ENCODE measurements around the gene YBEY. TPM values are rescaled to one million over a fixed set of nuclear protein-coding genes. Genes with fewer than 3 reads are reported as not detected.

The YBEY gene
- total RNA-seq, 2 experiments from 2014 or later = 13.4 to 15.2 TPM

- Mint-ChIP-seq H3K4me3 (no peak overlapping the region), H3K4me1 (ENCODE audit: low read depth) (peaks cover 5% of the 10 kb centered on the region), H3K27me3 (ENCODE audit: low read depth) (no peaks in the 10 kb centered on the region), H3K27ac (no peak overlapping the region), H3K9me3 (ENCODE audit: insufficient read depth) (no peaks in the 10 kb centered on the region), H3K36me3 (ENCODE audit: low read depth) (peaks cover 63% of the 10 kb centered on the region)
- ChIA-PET POLR2A (no interaction called here), CTCF (no interaction called here)
- ATAC-seq = no peak
- DNase-seq = no peak
Measured at GRCh38 chr21:46340998-46341397, 54.9 kb downstream of the YBEY start.

GRCh38 chr21:46344219-46344915, 58.2 kb downstream of the YBEY start:
- ChIA-PET POLR2A (no interaction called here), CTCF (interaction anchor here (1.4 kb wide), 1 partner anchor 19 kb away, joined by 4 read pairs; no protein-coding TSS in a partner anchor)
- H3K27ac Mint-ChIP-seq = no peak overlapping the region
- no peaks in the 10 kb centered on the region for H3K9me3 Mint-ChIP-seq (ENCODE audit: insufficient read depth)
- ATAC-seq (no peak), DNase-seq (no peak)
- peaks cover 2% of the 10 kb centered on the region for H3K4me1 Mint-ChIP-seq (ENCODE audit: low read depth)
- peaks cover 59% of the 10 kb centered on the region for H3K36me3 Mint-ChIP-seq (ENCODE audit: low read depth)
- no peaks in the 10 kb centered on the region for H3K27me3 Mint-ChIP-seq (ENCODE audit: low read depth)
- H3K4me3 Mint-ChIP-seq = no peak overlapping the region

DNA sequence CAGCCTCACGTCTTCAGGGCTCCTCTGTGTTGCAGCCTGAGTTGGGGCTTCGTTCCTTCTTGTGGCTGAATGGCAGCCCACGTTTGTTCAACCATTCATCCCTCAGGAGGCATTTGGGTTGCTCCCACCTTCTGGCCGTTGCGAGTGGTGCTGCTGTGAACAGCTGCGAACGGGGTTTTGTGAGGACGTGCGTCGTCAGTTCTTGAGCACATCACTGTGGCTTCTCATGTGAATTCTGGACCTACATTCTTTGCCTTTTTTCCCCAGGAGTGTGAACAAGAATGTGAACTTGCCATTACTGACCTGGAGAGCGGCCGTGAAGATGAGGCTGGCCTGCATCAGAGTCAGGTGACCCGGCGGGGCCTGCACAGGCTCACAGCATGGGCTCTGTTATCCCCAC, 59.7 kb downstream of the YBEY start:
- Mint-ChIP-seq H3K9me3 (ENCODE audit: insufficient read depth) (no peaks in the 10 kb centered on the region), H3K27ac (no peak overlapping the region), H3K27me3 (ENCODE audit: low read depth) (no peaks in the 10 kb centered on the region), H3K4me1 (ENCODE audit: low read depth) (peaks cover 2% of the 10 kb centered on the region), H3K4me3 (no peak overlapping the region), H3K36me3 (ENCODE audit: low read depth) (peaks cover 56% of the 10 kb centered on the region)
- no peak for DNase-seq
- POLR2A ChIA-PET = no interaction called here
- CTCF ChIA-PET = no interaction called here
- ATAC-seq = no peak

DNA sequence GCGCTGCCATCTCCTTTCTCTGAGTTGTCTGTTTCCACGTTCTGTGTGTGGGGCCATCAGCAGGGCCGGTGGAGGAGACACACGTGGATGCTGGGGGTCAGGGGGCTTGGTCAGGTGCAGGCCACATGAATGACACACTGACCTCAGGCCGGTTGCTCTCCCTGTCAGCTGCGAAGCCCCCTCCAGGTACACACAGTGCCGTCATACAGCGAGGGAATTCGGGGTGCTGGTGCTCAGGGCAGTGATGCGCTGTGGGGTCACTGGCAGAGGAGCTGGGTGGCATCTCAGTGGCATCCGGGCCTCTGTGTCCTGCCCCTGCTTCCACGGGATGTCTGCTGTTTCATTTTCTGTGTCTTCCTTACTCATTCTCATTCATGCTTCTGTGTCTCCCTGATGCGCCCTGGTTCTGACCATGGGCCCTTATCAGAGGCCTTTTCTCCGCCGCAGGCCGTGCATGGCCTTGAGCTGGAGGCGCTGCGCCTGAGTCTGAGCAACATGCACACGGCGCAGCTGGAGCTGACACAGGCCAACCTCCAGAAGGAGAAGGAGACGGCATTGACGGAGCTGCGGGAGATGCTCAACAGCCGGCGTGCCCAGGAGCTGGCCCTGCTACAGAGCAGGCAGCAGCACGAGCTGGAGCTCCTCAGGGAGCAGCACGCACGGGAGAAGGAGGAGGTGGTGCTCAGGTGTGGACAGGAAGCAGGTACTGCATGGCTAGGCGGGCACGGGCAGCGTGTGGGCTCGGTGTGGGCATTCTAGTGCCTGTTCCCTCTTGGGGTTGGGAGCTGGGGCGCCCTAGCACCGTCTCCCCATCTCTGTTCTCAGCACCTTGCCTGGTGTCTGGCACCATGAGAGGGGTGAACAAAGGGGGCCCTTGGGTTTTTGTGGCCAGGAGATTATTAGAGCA, 60.4 kb downstream of the YBEY start:
- ChIA-PET POLR2A (no interaction called here), CTCF (no interaction called here)
- no peak for DNase-seq
- H3K4me3 Mint-ChIP-seq = no peak overlapping the region
- ATAC-seq = no peak
- H3K27me3 Mint-ChIP-seq (ENCODE audit: low read depth) = no peaks in the 10 kb centered on the region
- H3K4me1 Mint-ChIP-seq (ENCODE audit: low read depth) = peaks cover 2% of the 10 kb centered on the region
- no peaks in the 10 kb centered on the region for H3K9me3 Mint-ChIP-seq (ENCODE audit: insufficient read depth)
- peaks cover 59% of the 10 kb centered on the region for H3K36me3 Mint-ChIP-seq (ENCODE audit: low read depth)
- H3K27ac Mint-ChIP-seq = no peak overlapping the region

DNA sequence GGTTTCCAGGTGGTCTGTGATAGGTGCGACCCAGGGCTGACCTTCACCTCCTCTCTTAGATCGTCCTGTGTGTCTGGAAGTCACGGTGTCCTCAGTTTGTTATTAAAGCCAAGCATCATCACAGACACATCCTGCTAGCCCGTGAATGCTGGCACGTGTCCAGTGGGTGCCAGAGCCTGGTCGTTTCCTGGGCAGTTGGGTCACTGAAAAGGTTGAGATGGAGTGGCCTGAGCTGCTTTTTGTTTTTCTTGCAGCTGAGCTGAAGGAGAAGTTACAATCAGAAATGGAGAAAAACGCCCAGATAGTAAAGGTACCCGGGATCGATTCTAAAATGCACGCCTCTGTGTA, 61.0 kb downstream of the YBEY start:
- Mint-ChIP-seq H3K36me3 (ENCODE audit: low read depth) (peaks cover 57% of the 10 kb centered on the region), H3K4me3 (no peak overlapping the region)
- POLR2A ChIA-PET = no interaction called here

More for the DNA sequence above, 61.0 kb downstream of the YBEY start:
- no peak for ATAC-seq
- H3K27ac Mint-ChIP-seq = no peak overlapping the region
- CTCF ChIA-PET = no interaction called here
- H3K4me1 Mint-ChIP-seq (ENCODE audit: low read depth) = peaks cover 2% of the 10 kb centered on the region
- H3K27me3 Mint-ChIP-seq (ENCODE audit: low read depth) = no peaks in the 10 kb centered on the region
- no peaks in the 10 kb centered on the region for H3K9me3 Mint-ChIP-seq (ENCODE audit: insufficient read depth)
- DNase-seq = no peak

Other genes with a start within 250 kb of the YBEY start
- gene COL6A2, start 188.2 kb upstream of the YBEY start, total RNA-seq = 1 to 10 TPM; 6.0 to 7.2 TPM
- under 1 TPM; 0.37 to 0.50 TPM for gene FTCD, start 130.8 kb upstream of the YBEY start, total RNA-seq
- gene SPATC1L, start 101.9 kb upstream of the YBEY start, total RNA-seq = 10 to 100 TPM; 14.4 to 17.5 TPM
- 10 to 100 TPM; 72.1 to 76.1 TPM for gene LSS, start 57.6 kb upstream of the YBEY start, total RNA-seq
- gene MCM3AP, start 731 bp upstream of the YBEY start, total RNA-seq = 100 to 1,000 TPM; 106 to 113 TPM
- 10 to 100 TPM; 59.0 to 65.4 TPM for gene C21orf58, start 37.5 kb downstream of the YBEY start, total RNA-seq
- gene PCNT, start 37.8 kb downstream of the YBEY start, total RNA-seq = 10 to 100 TPM; 89.0 to 98.8 TPM
- gene DIP2A, start 172.5 kb downstream of the YBEY start, total RNA-seq = 10 to 100 TPM; 53.7 to 53.9 TPM

All from activated CD8-positive, alpha-beta T cell treated with anti-CD3 and anti-CD28 coated beads, Interleukin-2, amount 10 ng/mL, durations not matched to agents 7 days and 5 days (primary cell).